Naive thymus-derived CD4-positive, alpha-beta T cell (primary cell): Measurements from ENCODE around the gene NR3C2. TPM values are rescaled to one million over a fixed set of nuclear protein-coding genes. Genes with fewer than 3 reads are reported as not detected.
A peak's percentile ranks its signal among the peaks of the same experiment; 100 is the strongest.

Source experiments
- ATAC-seq: fragments of 150-1000 bp; cut with Tn5 transposase; 2 replicates; pipeline ENCODE4 v1.10.0; 2021; ENCODE audit warnings: mild to moderate bottlenecking, moderate library complexity
- CTCF ChIA-PET: fragments of 350-600 bp; sonication (Branson Sonifier 250); formaldehyde crosslinking; loops from one replicate; lab custom pipeline; 2021; ENCODE audit warnings: antibody characterized with exemption; lab: Charles Lee
- POLR2A ChIA-PET: fragments of 350-600 bp; sonication (Branson Sonifier 250); formaldehyde crosslinking; loops from one replicate; lab custom pipeline; 2021; ENCODE audit warnings: antibody characterized with exemption, inconsistent platforms; lab: Charles Lee
- DNase-seq, 9 donors: peaks; one replicate each; pipeline versions ENCODE4 v3.0.0 to v3.0.0-alpha.2; 2020 to 2022; ENCODE audit warnings: mixed read lengths in 1 of 9
- H3K27ac ChIP-seq: one replicate; pipeline ENCODE4 v1.7.0; 2013; ENCODE audit warnings: mild to moderate bottlenecking, low read depth, low read length, moderate library complexity
- H3K27me3 ChIP-seq, 2 donors: one replicate each; pipeline ENCODE4 v1.7.0; 2013; ENCODE audit warnings: low read length in 2 of 2, mild to moderate bottlenecking in 2 of 2, moderate library complexity in 2 of 2; ENCODE audit not compliant: control insufficient read depth in 2 of 2, insufficient read depth in 2 of 2
- H3K36me3 ChIP-seq, 3 experiments: 1 replicate in 2 of 3; 2 replicates in 1 of 3; pipeline ENCODE4 v1.7.0; 2013; ENCODE audit warnings: low read length in 3 of 3, mild to moderate bottlenecking in 3 of 3, moderate library complexity in 1 of 3; ENCODE audit not compliant: insufficient read depth in 3 of 3, control insufficient read depth in 2 of 3
- H3K4me1 ChIP-seq, 2 donors: one replicate each; pipeline ENCODE4 v1.7.0; 2013; ENCODE audit warnings: low read length in 2 of 2, mild to moderate bottlenecking in 2 of 2, moderate library complexity in 1 of 2; ENCODE audit not compliant: control insufficient read depth in 2 of 2, insufficient read depth in 2 of 2
- H3K4me3 ChIP-seq: 2 replicates; pipeline ENCODE4 v1.7.0; 2013; ENCODE audit warnings: mild to moderate bottlenecking, low read length
- H3K9me3 ChIP-seq, 3 experiments: 1 replicate in 2 of 3; 2 replicates in 1 of 3; pipeline ENCODE4 v1.7.0; 2013; ENCODE audit warnings: low read length in 3 of 3; ENCODE audit not compliant: control insufficient read depth in 2 of 3
- H3K27ac Mint-ChIP-seq, 9 donors: one replicate each; pipeline ENCODE4 v1.8.0; 2020 to 2022; ENCODE audit warnings: mixed read lengths in 9 of 9, mild to moderate bottlenecking in 8 of 9, moderate library complexity in 5 of 9, inconsistent platforms in 2 of 9
- H3K27me3 Mint-ChIP-seq, 5 donors: one replicate each; pipeline ENCODE4 v1.8.0; 2021 to 2022; ENCODE audit warnings: mixed read lengths in 5 of 5, mild to moderate bottlenecking in 1 of 5
- H3K36me3 Mint-ChIP-seq, 5 donors: one replicate each; pipeline ENCODE4 v1.8.0; 2020 to 2022; ENCODE audit warnings: mixed read lengths in 5 of 5, mild to moderate bottlenecking in 3 of 5, inconsistent platforms in 1 of 5
- H3K4me1 Mint-ChIP-seq, 7 donors: one replicate each; pipeline ENCODE4 v1.8.0; 2020 to 2022; ENCODE audit warnings: mixed read lengths in 7 of 7, mild to moderate bottlenecking in 3 of 7, inconsistent platforms in 1 of 7
- H3K4me3 Mint-ChIP-seq, 10 donors: one replicate each; pipeline ENCODE4 v1.8.0; 2020 to 2022; ENCODE audit warnings: mild to moderate bottlenecking in 10 of 10, mixed read lengths in 10 of 10, moderate library complexity in 6 of 10, inconsistent platforms in 2 of 10
- H3K9me3 Mint-ChIP-seq, 11 donors: one replicate each; pipeline ENCODE4 v1.8.0; 2020 to 2022; ENCODE audit warnings: mixed read lengths in 11 of 11, mild to moderate bottlenecking in 4 of 11, inconsistent platforms in 1 of 11, moderate library complexity in 1 of 11
- intact Hi-C, 2 donors: fragments of 100-400 bp; cut with micrococcal nuclease; formaldehyde crosslinking; loops; one replicate each; pipeline ENCODE4 v1.15.1; 2023
- polyA plus RNA-seq, 2 donors: library from polyadenylated mRNA; unstranded; fragments of 300-500 nt; fragmentation: Illumina TruSeq; gene quantifications; one replicate each; pipeline ENCODE4 v1.2.3, GENCODE V29; 2021
- total RNA-seq, 6 experiments: library from RNA in 5 of 6; stranded (reverse) in 5 of 6; gene quantifications; 1 replicate in 5 of 6; 2 replicates in 1 of 6; pipeline ENCODE4 v1.2.3 and lab custom pipeline; 2021 to 2026

The NR3C2 gene
- total and polyA plus RNA-seq, 7 experiments from 2014 or later, result 2.2 to 55.2 (median 38.6) TPM

- H3K27me3 Mint-ChIP-seq, result no peaks in the 10 kb centered on the region
- H3K4me1 Mint-ChIP-seq, result peaks cover 38 to 90% (median 73%) of the 10 kb centered on the region in 7 donors
- POLR2A ChIA-PET, result interaction anchor here (0.8 to 4.4 kb wide), 6 partner anchors 9 to 388 kb away, joined by 4 to 59 read pairs (median 8); partner anchors contain the start of gene NR3C2
- Histone ChIP-seq H3K4me1 (peaks cover 34 to 41% of the 10 kb centered on the region in 2 donors), H3K27me3 (no peaks in the 10 kb centered on the region), H3K9me3 (peaks cover 0 to 30% (median 6%) of the 10 kb centered on the region in 3 experiments), H3K36me3 (no peaks in the 10 kb centered on the region), H3K27ac (peak overlapping the region; percentile 22), H3K4me3 (no peak overlapping the region)
- peaks cover 0 to 62% (median 29%) of the 10 kb centered on the region in 11 donors for H3K9me3 Mint-ChIP-seq
- H3K27ac Mint-ChIP-seq, result peak overlapping the region; percentile 69 to 99 (median 92)
- no peak for ATAC-seq
- H3K36me3 Mint-ChIP-seq, result peaks cover 13 to 42% (median 32%) of the 10 kb centered on the region in 5 donors
- intact Hi-C loops, result loop anchor here (1.0 to 10.0 kb wide), 7 partner anchors 7 to 442 kb away; partner anchors contain the start of genes ARHGAP10 (in 1 of the 2), NR3C2 (in 1 of the 2) and TMEM184C (in 1 of the 2)
- DNase-seq, result no peak
- CTCF ChIA-PET, result interaction anchor here (0.7 to 0.8 kb wide), 3 partner anchors 35 to 40 kb away, joined by 3 to 4 read pairs (median 3); no protein-coding TSS in a partner anchor
- peak overlapping the region; percentile 59 to 85 (median 68) for H3K4me3 Mint-ChIP-seq
Observed at GRCh38 chr4:148059617-148060180, 382.5 kb downstream of the NR3C2 start.

- H3K27me3 ChIP-seq, result no peaks in the 10 kb centered on the region
- Mint-ChIP-seq H3K9me3 (peaks cover 0 to 75% (median 29%) of the 10 kb centered on the region in 11 donors), H3K4me3 (peak overlapping the region in 5 of 10 donors; percentile 21 to 85 (median 37)), H3K27me3 (no peaks in the 10 kb centered on the region), H3K27ac (peak overlapping the region; percentile 3 to 99 (median 56)), H3K36me3 (peaks cover 13 to 35% (median 29%) of the 10 kb centered on the region in 5 donors), H3K4me1 (peaks cover 48 to 95% (median 88%) of the 10 kb centered on the region in 7 donors)
- ChIA-PET CTCF (no interaction called here), POLR2A (interaction anchor here (0.6 to 7.4 kb wide), 4 partner anchors 19 to 387 kb away, joined by 3 to 99 read pairs (median 38); partner anchors contain the start of gene NR3C2)
- no peaks in the 10 kb centered on the region for H3K36me3 ChIP-seq
- intact Hi-C loops, result loop anchor here (2.0 to 10.0 kb wide), 4 partner anchors 159 to 441 kb away; partner anchors contain the start of genes ARHGAP10 (in 1 of the 2), NR3C2 (in 1 of the 2) and TMEM184C (in 1 of the 2)
- peaks cover 48 to 56% of the 10 kb centered on the region in 2 donors for H3K4me1 ChIP-seq
- DNase-seq, result no peak
- H3K9me3 ChIP-seq, result peaks cover 0 to 30% (median 6%) of the 10 kb centered on the region in 3 experiments
- no peak overlapping the region for H3K27ac ChIP-seq
- H3K4me3 ChIP-seq, result no peak overlapping the region
- ATAC-seq, result no peak
Observed at GRCh38 chr4:148057984-148058859, 384.0 kb downstream of the NR3C2 start.

- Histone ChIP-seq H3K4me1 (peaks cover 56 to 63% of the 10 kb centered on the region in 2 donors), H3K27ac (no peak overlapping the region), H3K36me3 (no peaks in the 10 kb centered on the region), H3K9me3 (peaks cover 0 to 30% (median 6%) of the 10 kb centered on the region in 3 experiments), H3K4me3 (no peak overlapping the region), H3K27me3 (no peaks in the 10 kb centered on the region)
- H3K27ac Mint-ChIP-seq, result peak overlapping the region in 6 of 9 donors; percentile 79 to 99 (median 86)
- DNase-seq (no peak), ATAC-seq (no peak)
- peaks cover 53 to 98% (median 94%) of the 10 kb centered on the region in 7 donors for H3K4me1 Mint-ChIP-seq
- H3K27me3 Mint-ChIP-seq, result no peaks in the 10 kb centered on the region
- peaks cover 13 to 35% (median 26%) of the 10 kb centered on the region in 5 donors for H3K36me3 Mint-ChIP-seq
- H3K9me3 Mint-ChIP-seq, result peaks cover 0 to 80% (median 29%) of the 10 kb centered on the region in 11 donors
- ChIA-PET CTCF (no interaction called here), POLR2A (interaction anchor here (7.4 kb wide), 1 partner anchor 386 kb away, joined by 99 read pairs; the partner anchor contains the start of gene NR3C2)
- intact Hi-C loops, result loop anchor here (2.0 to 10.0 kb wide), 4 partner anchors 160 to 440 kb away; partner anchors contain the start of genes ARHGAP10 (in 1 of the 2), NR3C2 (in 1 of the 2) and TMEM184C (in 1 of the 2)
- H3K4me3 Mint-ChIP-seq, result peak overlapping the region in 5 of 10 donors; percentile 4 to 85 (median 49)
Observed at GRCh38 chr4:148057516-148057915, 384.7 kb downstream of the NR3C2 start.

- DNase-seq (peak in 6 of 9 donors; percentile 22 to 40 (median 28)), ATAC-seq (peak; percentile 80)
- Histone ChIP-seq H3K36me3 (no peaks in the 10 kb centered on the region), H3K4me1 (peaks cover 58 to 64% of the 10 kb centered on the region in 2 donors), H3K27ac (no peak overlapping the region), H3K9me3 (peaks cover 0 to 30% (median 6%) of the 10 kb centered on the region in 3 experiments), H3K27me3 (no peaks in the 10 kb centered on the region), H3K4me3 (no peak overlapping the region)
- H3K36me3 Mint-ChIP-seq, result peaks cover 13 to 34% (median 26%) of the 10 kb centered on the region in 5 donors
- CTCF ChIA-PET, result interaction anchor here (0.6 kb wide), 1 partner anchor 477 kb away, joined by 6 read pairs; no protein-coding TSS in a partner anchor
- peak overlapping the region in 9 of 10 donors; percentile 10 to 64 (median 29) for H3K4me3 Mint-ChIP-seq
- POLR2A ChIA-PET, result interaction anchor here (1.1 to 7.4 kb wide), 3 partner anchors 53 to 390 kb away, joined by 3 to 99 read pairs (median 5); partner anchors contain the start of gene NR3C2
- H3K27me3 Mint-ChIP-seq, result no peaks in the 10 kb centered on the region
- intact Hi-C loops, result loop anchor here (2.0 to 10.0 kb wide), 4 partner anchors 160 to 440 kb away; partner anchors contain the start of genes ARHGAP10 (in 1 of the 2), NR3C2 (in 1 of the 2) and TMEM184C (in 1 of the 2)
- H3K4me1 Mint-ChIP-seq, result peaks cover 59 to 98% (median 94%) of the 10 kb centered on the region in 7 donors
- H3K27ac Mint-ChIP-seq, result peak overlapping the region; percentile 48 to 99 (median 84)
- peaks cover 0 to 80% (median 29%) of the 10 kb centered on the region in 11 donors for H3K9me3 Mint-ChIP-seq
Observed at GRCh38 chr4:148056879-148057278, 385.3 kb downstream of the NR3C2 start.

DNA sequence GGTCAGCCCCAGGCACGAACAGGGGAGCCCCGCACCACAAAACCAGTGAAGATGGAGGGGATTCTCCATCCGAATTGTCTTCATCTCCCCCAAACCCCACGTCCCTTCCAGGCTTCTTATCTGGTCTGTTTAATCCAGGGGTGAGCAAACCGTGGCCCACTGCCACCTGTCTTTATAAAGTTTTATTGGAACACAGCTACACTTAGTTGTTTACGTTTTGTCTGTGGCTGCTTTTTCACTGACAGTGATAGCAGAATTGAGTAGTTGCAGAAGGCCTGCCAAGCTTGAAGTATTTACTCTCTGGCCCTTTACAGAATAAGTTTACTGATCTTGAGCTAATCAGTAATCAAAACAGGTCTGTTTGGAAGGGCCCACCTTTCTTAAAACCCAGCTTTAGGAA, 386.4 kb downstream of the NR3C2 start:
- no peak overlapping the region for H3K27ac ChIP-seq

More for the DNA sequence above, 386.4 kb downstream of the NR3C2 start:
- Mint-ChIP-seq H3K4me3 (peak overlapping the region in 8 of 10 donors; percentile 12 to 64 (median 31)), H3K27ac (peak overlapping the region; percentile 20 to 99 (median 88)), H3K4me1 (peaks cover 58 to 98% (median 94%) of the 10 kb centered on the region in 7 donors), H3K36me3 (peaks cover 13 to 32% (median 23%) of the 10 kb centered on the region in 5 donors), H3K27me3 (no peaks in the 10 kb centered on the region), H3K9me3 (peaks cover under 1 to 72% (median 28%) of the 10 kb centered on the region in 11 donors)
- no peak for ATAC-seq
- DNase-seq, result no peak
- H3K4me1 ChIP-seq, result peaks cover 64 to 69% of the 10 kb centered on the region in 2 donors
- intact Hi-C loops, result loop anchor here (2.0 to 10.0 kb wide), 4 partner anchors 161 to 439 kb away; partner anchors contain the start of genes ARHGAP10 (in 1 of the 2), NR3C2 (in 1 of the 2) and TMEM184C (in 1 of the 2)
- H3K36me3 ChIP-seq, result no peaks in the 10 kb centered on the region
- ChIA-PET CTCF (interaction anchor here (0.6 kb wide), 1 partner anchor 116 kb away, joined by 3 read pairs; no protein-coding TSS in a partner anchor), POLR2A (interaction anchor here (1.1 to 7.4 kb wide), 3 partner anchors 54 to 391 kb away, joined by 3 to 99 read pairs (median 5); partner anchors contain the start of gene NR3C2)
- no peak overlapping the region for H3K4me3 ChIP-seq
- H3K27me3 ChIP-seq, result no peaks in the 10 kb centered on the region
- H3K9me3 ChIP-seq, result peaks cover 0 to 30% (median 6%) of the 10 kb centered on the region in 3 experiments
